ENCODE measurements around the gene SPATA6.
"Not testable (repeated sequence)": the region's sequence is repeated elsewhere in the genome, so short reads cannot be mapped to it uniquely, and the experiment has no call there.

DNA sequence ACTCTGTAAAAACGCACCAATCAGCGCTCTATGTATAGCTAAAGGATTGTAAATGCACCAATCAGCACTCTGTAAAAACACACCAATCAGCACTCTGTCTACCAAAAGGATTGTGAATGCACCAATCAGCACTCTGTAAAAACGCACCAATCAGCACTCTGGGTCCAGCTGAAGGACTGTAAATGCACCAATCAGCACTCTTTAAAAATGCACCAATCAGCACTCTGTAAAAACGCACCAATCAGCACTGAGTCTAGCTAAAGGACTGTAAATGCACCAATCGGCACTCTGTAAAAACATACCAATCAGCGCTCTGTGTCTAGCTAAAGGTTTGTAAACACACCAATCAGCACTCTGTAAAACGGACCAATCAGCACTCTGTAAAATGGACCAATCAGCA lies 27.8 kb downstream of the SPATA6 start:
- TF ChIP-seq, protein P1, sequence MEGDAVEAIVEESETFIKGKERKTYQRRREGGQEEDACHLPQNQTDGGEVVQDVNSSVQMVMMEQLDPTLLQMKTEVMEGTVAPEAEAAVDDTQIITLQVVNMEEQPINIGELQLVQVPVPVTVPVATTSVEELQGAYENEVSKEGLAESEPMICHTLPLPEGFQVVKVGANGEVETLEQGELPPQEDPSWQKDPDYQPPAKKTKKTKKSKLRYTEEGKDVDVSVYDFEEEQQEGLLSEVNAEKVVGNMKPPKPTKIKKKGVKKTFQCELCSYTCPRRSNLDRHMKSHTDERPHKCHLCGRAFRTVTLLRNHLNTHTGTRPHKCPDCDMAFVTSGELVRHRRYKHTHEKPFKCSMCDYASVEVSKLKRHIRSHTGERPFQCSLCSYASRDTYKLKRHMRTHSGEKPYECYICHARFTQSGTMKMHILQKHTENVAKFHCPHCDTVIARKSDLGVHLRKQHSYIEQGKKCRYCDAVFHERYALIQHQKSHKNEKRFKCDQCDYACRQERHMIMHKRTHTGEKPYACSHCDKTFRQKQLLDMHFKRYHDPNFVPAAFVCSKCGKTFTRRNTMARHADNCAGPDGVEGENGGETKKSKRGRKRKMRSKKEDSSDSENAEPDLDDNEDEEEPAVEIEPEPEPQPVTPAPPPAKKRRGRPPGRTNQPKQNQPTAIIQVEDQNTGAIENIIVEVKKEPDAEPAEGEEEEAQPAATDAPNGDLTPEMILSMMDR (IDR thresholded peaks at IDR 0.05) = not testable (repeated sequence)
- not testable (repeated sequence) for TF ChIP-seq EP300 (IDR thresholded peaks at IDR 0.05)

Data from esophagus muscularis mucosa (tissue), 3 donors.